H9 (cell line): ENCODE measurements around the gene DLX2. TPM values are rescaled to one million over a fixed set of nuclear protein-coding genes. Genes with fewer than 3 reads are reported as not detected.

Source experiments
- DNase-seq: peaks from one replicate; pipeline ENCODE4 v3.0.0-alpha.2; 2017
- H2AFZ ChIP-seq: one replicate; pipeline ENCODE4 v1.6.1; 2013; ENCODE audit warnings: mild to moderate bottlenecking, low read length, control low read depth, moderate library complexity
- H2AK5ac ChIP-seq: 2 replicates; pipeline ENCODE4 v1.6.1; 2013; ENCODE audit warnings: low read length, control low read depth, mixed read lengths; ENCODE audit not compliant: insufficient read length
- H2BK120ac ChIP-seq: one replicate; pipeline ENCODE4 v1.6.1; 2013; ENCODE audit warnings: low read depth, mild to moderate bottlenecking, low read length, control low read depth, inconsistent platforms; ENCODE audit not compliant: poor library complexity, severe bottlenecking
- H2BK12ac ChIP-seq: 2 replicates; pipeline ENCODE4 v1.6.1; 2013; ENCODE audit warnings: low read length, control low read depth, mixed read lengths, low read depth; ENCODE audit not compliant: insufficient read length
- H2BK15ac ChIP-seq: 2 replicates; pipeline ENCODE4 v1.6.1; 2013; ENCODE audit warnings: low read depth, low read length, control low read depth
- H2BK20ac ChIP-seq: one replicate; pipeline ENCODE4 v1.6.1; 2013; ENCODE audit warnings: low read depth, mild to moderate bottlenecking, low read length, control low read depth, inconsistent platforms; ENCODE audit not compliant: poor library complexity, severe bottlenecking
- H2BK5ac ChIP-seq: 2 replicates; pipeline ENCODE4 v1.6.1; 2013; ENCODE audit warnings: low read length, control low read depth, mixed read lengths; ENCODE audit not compliant: insufficient read length
- H3K14ac ChIP-seq: 2 replicates; pipeline ENCODE4 v1.6.1; 2013; ENCODE audit warnings: low read length, control low read depth; ENCODE audit not compliant: insufficient read depth
- H3K18ac ChIP-seq: 2 replicates; pipeline ENCODE4 v1.6.1; 2013; ENCODE audit warnings: low read depth, mild to moderate bottlenecking, mixed read lengths, low read length, control low read depth; ENCODE audit not compliant: insufficient read length
- H3K23ac ChIP-seq: 2 replicates; pipeline ENCODE4 v1.6.1; 2013; ENCODE audit warnings: low read length, control low read depth, mixed read lengths, low read depth; ENCODE audit not compliant: insufficient read length
- H3K23me2 ChIP-seq: 2 replicates; pipeline ENCODE4 v1.6.1; 2013; ENCODE audit warnings: low read depth, mild to moderate bottlenecking, mixed read lengths, low read length, control low read depth; ENCODE audit not compliant: insufficient read length, poor library complexity, severe bottlenecking
- H3K27ac ChIP-seq: 2 replicates; pipeline ENCODE4 v1.5.1; 2013; ENCODE audit warnings: low read length, control low read depth, mixed read lengths, low read depth; ENCODE audit not compliant: insufficient read length
- H3K27me3 ChIP-seq: 2 replicates; pipeline ENCODE4 v1.6.1; 2013; ENCODE audit warnings: low read length, control low read depth, inconsistent platforms; ENCODE audit not compliant: insufficient read depth
- H3K4ac ChIP-seq: 2 replicates; pipeline ENCODE4 v1.6.1; 2013; ENCODE audit warnings: low read depth, mild to moderate bottlenecking, control low read depth, inconsistent platforms, low read length, moderate library complexity
- H3K4me1 ChIP-seq: 2 replicates; pipeline ENCODE4 v1.6.1; 2013; ENCODE audit warnings: low read length, control low read depth, inconsistent platforms; ENCODE audit not compliant: insufficient read depth
- H3K4me2 ChIP-seq: 2 replicates; pipeline ENCODE4 v1.6.1; 2013; ENCODE audit warnings: low read length, control low read depth, mixed read lengths; ENCODE audit not compliant: insufficient read length, insufficient read depth
- H3K56ac ChIP-seq: 2 replicates; pipeline ENCODE4 v1.6.1; 2013; ENCODE audit warnings: low read depth, mild to moderate bottlenecking, mixed read lengths, low read length, control low read depth; ENCODE audit not compliant: insufficient read length
- H3K79me1 ChIP-seq: 2 replicates; pipeline ENCODE4 v1.6.1; 2013; ENCODE audit warnings: low read depth, mild to moderate bottlenecking, moderate library complexity, low read length, control low read depth, inconsistent platforms; ENCODE audit not compliant: insufficient read depth, poor library complexity, severe bottlenecking
- H3K79me2 ChIP-seq: 2 replicates; pipeline ENCODE4 v1.6.1; 2013; ENCODE audit warnings: low read length, control low read depth, inconsistent platforms; ENCODE audit not compliant: insufficient read depth
- H3K9ac ChIP-seq: 2 replicates; pipeline ENCODE4 v1.6.1; 2013; ENCODE audit warnings: low read length, control low read depth, mixed read lengths; ENCODE audit not compliant: insufficient read length; ENCODE audit errors: extremely low read depth
- H3K9me3 ChIP-seq: one replicate; pipeline ENCODE4 v1.6.1; 2013; ENCODE audit warnings: low read depth, low read length, inconsistent platforms; ENCODE audit not compliant: control insufficient read depth
- H3T11ph ChIP-seq: one replicate; pipeline ENCODE4 v1.6.1; 2013; ENCODE audit warnings: mild to moderate bottlenecking, low read length, control low read depth, inconsistent platforms
- H4K20me1 ChIP-seq: one replicate; pipeline ENCODE4 v1.6.1; 2013; ENCODE audit not compliant: control insufficient read depth, insufficient read length, insufficient read depth
- H4K5ac ChIP-seq: 2 replicates; pipeline ENCODE4 v1.6.1; 2013; ENCODE audit warnings: low read depth, mild to moderate bottlenecking, mixed read lengths, low read length, control low read depth; ENCODE audit not compliant: insufficient read length
- H4K8ac ChIP-seq: replicated peaks from 2 replicates; pipeline ENCODE4 v1.6.1; 2013; ENCODE audit warnings: low read length, control low read depth, mixed read lengths, low read depth; ENCODE audit not compliant: insufficient read length
- H4K91ac ChIP-seq: 2 replicates; pipeline ENCODE4 v1.6.1; 2013; ENCODE audit warnings: low read depth, mild to moderate bottlenecking, moderate library complexity, mixed read lengths, low read length, control low read depth; ENCODE audit not compliant: insufficient read length
- H3K27ac Mint-ChIP-seq, 3 experiments: 2 replicates in 2 of 3; 3 replicates in 1 of 3; pipeline ENCODE4 v1.8.0; 2020 to 2021; ENCODE audit warnings: mixed read lengths in 3 of 3, mild to moderate bottlenecking in 1 of 3, moderate library complexity in 1 of 3
- H3K27me3 Mint-ChIP-seq: 2 replicates; pipeline ENCODE4 v1.8.0; 2021; ENCODE audit warnings: low read depth, mild to moderate bottlenecking, moderate library complexity, mixed read lengths
- H3K36me3 Mint-ChIP-seq, 3 experiments: 2 replicates in 2 of 3; 3 replicates in 1 of 3; pipeline ENCODE4 v1.8.0; 2020 to 2021; ENCODE audit warnings: low read depth in 3 of 3, mixed read lengths in 3 of 3; ENCODE audit not compliant: insufficient read depth in 1 of 3
- H3K4me1 Mint-ChIP-seq, 2 experiments: 2 replicates each; pipeline ENCODE4 v1.8.0; 2020; ENCODE audit warnings: mixed read lengths in 2 of 2
- H3K4me3 Mint-ChIP-seq, 2 experiments: 2 replicates in 1 of 2; 3 replicates in 1 of 2; pipeline ENCODE4 v1.8.0; 2020 to 2021; ENCODE audit warnings: mild to moderate bottlenecking in 2 of 2, mixed read lengths in 2 of 2, moderate library complexity in 1 of 2
- H3K9me3 Mint-ChIP-seq, 2 experiments: 2 replicates in 1 of 2; 3 replicates in 1 of 2; pipeline ENCODE4 v1.8.0; 2020; ENCODE audit warnings: mild to moderate bottlenecking in 2 of 2, mixed read lengths in 2 of 2, moderate library complexity in 1 of 2
- WGBS: extraction: QIAGEN DNeasy Blood & Tissue Kit; methylation state at CpG from one replicate; pipeline ENCODE4 v1.1.7; 2013; ENCODE audit warnings: missing lambda C conversion rate, low lambda C conversion rate, mixed read lengths; ENCODE audit not compliant: insufficient read length; ENCODE audit errors: extremely low coverage; 5-methylcytosine and 5-hydroxymethylcytosine counted together
- total RNA-seq: library from RNA; stranded (reverse); gene quantifications from 2 replicates; pipeline ENCODE4 v1.2.1, GENCODE V29; 2021
- TF ChIP-seq, protein P1 (sequence below): fragments of 200-600 bp; sonication (generic); conservative IDR thresholded peaks from 3 replicates; pipeline ENCODE4 v1.8.0; 2021; ENCODE audit warnings: antibody characterized with exemption, mild to moderate bottlenecking

DLX2 gene
- total RNA-seq, 1 experiment from 2014 or later = not detected

DNA sequence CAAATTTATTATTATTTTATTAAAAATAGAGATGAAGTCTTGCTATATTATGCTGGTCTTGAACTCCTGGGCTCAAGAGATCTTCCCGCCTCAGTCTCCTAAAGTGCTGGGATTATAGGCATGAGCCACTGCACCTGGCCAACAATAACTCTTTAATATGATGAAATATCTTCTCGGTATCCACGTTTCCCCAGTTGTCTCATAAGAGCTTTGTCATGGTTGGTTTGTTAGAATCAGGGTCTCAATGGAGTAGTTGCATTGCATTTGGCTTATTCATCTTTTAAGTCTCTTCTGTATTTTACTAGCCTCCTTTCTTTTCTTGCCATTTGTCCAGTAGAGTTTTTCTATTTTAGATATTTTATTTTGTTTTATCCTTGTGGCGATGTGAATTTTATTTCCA, 32.7 kb upstream of the DLX2 start:
- H2AFZ ChIP-seq = no peak overlapping the region
- H3K4me3 Mint-ChIP-seq = no peak overlapping the region
- no peak overlapping the region for H4K8ac ChIP-seq
- no peak overlapping the region for H2BK120ac ChIP-seq
- H3K4me1 ChIP-seq = peaks cover 4% of the 10 kb centered on the region; the same call in 1 of the 2 replicates
- peaks cover 0 to 23% (median 2%) of the 10 kb centered on the region in 3 experiments; a peak in 5 of 7 replicates for H3K36me3 Mint-ChIP-seq
- H3K14ac ChIP-seq = no peak overlapping the region
- H2BK5ac ChIP-seq = no peak overlapping the region
- no peak overlapping the region for H4K91ac ChIP-seq
- H3T11ph ChIP-seq = no peak overlapping the region
- no peak overlapping the region for H2BK12ac ChIP-seq
- no peak overlapping the region for H3K9ac ChIP-seq
- H3K56ac ChIP-seq = no peak overlapping the region
- TF ChIP-seq, protein P1, sequence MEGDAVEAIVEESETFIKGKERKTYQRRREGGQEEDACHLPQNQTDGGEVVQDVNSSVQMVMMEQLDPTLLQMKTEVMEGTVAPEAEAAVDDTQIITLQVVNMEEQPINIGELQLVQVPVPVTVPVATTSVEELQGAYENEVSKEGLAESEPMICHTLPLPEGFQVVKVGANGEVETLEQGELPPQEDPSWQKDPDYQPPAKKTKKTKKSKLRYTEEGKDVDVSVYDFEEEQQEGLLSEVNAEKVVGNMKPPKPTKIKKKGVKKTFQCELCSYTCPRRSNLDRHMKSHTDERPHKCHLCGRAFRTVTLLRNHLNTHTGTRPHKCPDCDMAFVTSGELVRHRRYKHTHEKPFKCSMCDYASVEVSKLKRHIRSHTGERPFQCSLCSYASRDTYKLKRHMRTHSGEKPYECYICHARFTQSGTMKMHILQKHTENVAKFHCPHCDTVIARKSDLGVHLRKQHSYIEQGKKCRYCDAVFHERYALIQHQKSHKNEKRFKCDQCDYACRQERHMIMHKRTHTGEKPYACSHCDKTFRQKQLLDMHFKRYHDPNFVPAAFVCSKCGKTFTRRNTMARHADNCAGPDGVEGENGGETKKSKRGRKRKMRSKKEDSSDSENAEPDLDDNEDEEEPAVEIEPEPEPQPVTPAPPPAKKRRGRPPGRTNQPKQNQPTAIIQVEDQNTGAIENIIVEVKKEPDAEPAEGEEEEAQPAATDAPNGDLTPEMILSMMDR = no peak
- no peak overlapping the region for H3K27ac ChIP-seq
- no peaks in the 10 kb centered on the region for H3K9me3 ChIP-seq
- no CpG with 5 or more reads among the region's 4 CpGs for WGBS
- H3K4me2 ChIP-seq = no peak overlapping the region
- H2BK15ac ChIP-seq = no peak overlapping the region
- peaks cover 26 to 33% of the 10 kb centered on the region in 2 experiments for H3K4me1 Mint-ChIP-seq
- H3K27me3 Mint-ChIP-seq = peaks cover 20% of the 10 kb centered on the region
- H3K4ac ChIP-seq = no peak overlapping the region
- no peak overlapping the region for H2AK5ac ChIP-seq
- H3K27me3 ChIP-seq = no peaks in the 10 kb centered on the region; the same call in 1 of the 2 replicates
- no peak overlapping the region for H4K5ac ChIP-seq
- H3K79me1 ChIP-seq = no peaks in the 10 kb centered on the region
- H3K23me2 ChIP-seq = no peaks in the 10 kb centered on the region
- no peaks in the 10 kb centered on the region for H3K79me2 ChIP-seq
- H3K9me3 Mint-ChIP-seq = peaks cover 13 to 21% of the 10 kb centered on the region in 2 experiments
- no peak overlapping the region for H3K18ac ChIP-seq
- no peak overlapping the region for H3K27ac Mint-ChIP-seq
- no peaks in the 10 kb centered on the region for H4K20me1 ChIP-seq
- no peak for DNase-seq
- H3K23ac ChIP-seq = no peak overlapping the region
- H2BK20ac ChIP-seq = no peak overlapping the region
